ENCODE data around the gene FRMD3.

The FRMD3 gene

DNA sequence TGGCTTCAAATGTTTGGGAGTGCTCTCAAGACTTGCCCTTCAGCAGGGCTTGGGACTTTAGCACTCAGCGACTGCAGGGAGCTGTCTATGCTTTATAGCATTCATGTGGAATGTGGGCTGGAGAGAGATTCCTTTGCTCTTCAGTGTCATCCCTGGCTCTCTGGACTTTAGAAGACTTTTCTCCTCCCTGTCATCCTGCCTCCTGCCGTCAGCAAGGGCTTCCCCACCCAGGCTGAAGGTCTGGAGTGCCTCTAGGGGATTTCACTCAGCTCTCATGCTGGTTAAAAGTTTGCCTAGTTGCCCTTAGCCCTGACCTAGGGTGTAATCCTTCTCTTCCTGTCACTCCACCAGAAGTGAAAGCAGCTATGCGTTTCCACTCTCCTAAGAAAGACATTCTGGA is 210.9 kb downstream of the FRMD3 start:
- no peak for FAIRE-seq

DNA sequence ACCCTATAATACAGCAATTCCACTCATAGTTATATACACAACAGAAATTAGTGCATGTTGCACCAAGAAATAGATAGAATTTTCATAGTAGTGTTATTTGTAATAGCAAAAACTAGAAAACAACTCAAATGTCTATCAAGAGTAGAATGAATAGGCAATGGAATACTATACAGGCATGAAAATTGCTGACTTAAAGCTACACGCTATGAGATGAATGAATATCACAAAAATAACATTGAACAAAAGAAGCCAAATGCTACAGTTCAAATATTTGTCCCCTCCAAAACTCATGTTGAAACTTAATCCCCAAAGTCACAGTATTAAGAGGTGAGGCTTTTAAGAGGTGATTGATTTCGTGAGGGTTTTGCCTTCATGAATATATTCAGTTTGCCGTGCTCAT is 215.1 kb downstream of the FRMD3 start:
- FAIRE-seq, result no peak

DNA sequence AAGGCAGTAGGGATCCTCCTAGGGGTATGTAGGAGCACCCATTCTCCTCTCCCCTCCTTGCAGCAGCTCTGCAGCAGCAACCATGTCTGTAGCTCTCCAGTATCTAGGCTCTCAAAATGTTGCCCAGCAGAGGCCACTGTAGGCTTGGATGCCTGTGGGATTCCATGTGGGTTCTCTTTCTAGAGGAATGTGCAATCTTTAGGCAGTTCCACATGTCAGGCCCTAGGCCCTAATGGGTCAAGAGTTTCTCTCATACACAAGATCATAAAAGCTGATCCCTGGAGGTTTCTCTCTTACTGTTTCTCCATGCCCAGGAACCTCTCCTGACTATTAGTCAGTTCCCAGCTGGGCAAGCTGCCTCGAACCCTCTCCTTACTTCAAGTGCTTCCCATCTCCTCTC is 215.8 kb downstream of the FRMD3 start:
- no peak for FAIRE-seq

DNA sequence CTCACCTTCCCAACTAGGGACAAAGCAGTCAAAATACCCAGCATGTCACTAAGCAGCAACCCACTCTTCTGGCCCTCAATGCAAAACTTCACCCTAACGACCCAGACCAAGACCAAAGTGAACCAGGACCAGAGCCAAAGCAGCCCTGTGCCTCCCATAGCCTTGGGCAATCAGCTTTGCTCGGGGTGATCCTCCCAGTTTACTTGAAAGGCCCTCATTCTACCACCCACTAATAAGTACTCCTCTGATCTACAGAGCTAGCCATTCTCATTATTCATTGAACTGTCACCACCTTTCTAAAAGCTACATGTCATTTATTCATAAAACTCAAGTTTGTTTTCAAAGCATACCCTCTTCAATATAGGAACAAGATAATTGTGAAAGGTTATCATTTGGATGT is 221.0 kb downstream of the FRMD3 start:
- no peak for FAIRE-seq

DNA sequence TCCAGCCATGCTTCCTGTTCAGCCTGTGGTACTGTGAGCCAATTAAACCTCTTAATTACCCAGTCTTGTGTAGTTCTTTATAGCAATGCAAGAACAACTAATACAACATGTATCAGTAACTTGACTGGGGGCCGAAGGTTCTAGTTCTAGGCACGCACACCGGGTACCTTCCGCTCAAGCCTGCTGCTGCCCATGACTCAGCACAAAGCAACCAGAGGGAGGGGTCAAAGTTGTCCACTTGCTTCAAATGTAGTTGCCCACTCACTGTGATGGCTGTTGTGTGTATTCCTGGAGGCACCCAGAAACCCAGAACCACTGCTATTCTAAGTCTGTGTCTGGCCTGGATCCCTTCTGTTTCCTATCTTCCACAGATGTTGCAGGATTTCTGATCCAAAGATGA is 222.6 kb downstream of the FRMD3 start:
- no peak for FAIRE-seq

DNA sequence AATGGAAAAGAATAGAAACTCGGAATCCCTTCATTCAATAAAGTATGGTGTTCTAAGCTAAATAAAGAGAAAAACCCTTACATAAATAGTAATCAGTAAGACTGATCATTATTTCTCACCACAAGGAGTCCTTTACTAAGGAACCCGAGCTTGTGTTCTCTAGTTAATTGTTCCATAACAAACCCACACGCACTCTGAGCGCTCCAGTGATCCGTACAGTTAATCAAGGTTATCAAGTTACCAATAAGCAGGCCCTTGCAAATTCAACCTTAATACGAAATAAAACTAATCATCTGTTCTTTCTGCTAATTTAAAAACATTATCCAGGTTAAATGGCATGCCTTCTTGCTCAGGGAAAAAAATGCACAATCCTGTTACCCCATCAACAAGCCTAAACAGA is 224.4 kb downstream of the FRMD3 start:
- FAIRE-seq, result no peak

DNA sequence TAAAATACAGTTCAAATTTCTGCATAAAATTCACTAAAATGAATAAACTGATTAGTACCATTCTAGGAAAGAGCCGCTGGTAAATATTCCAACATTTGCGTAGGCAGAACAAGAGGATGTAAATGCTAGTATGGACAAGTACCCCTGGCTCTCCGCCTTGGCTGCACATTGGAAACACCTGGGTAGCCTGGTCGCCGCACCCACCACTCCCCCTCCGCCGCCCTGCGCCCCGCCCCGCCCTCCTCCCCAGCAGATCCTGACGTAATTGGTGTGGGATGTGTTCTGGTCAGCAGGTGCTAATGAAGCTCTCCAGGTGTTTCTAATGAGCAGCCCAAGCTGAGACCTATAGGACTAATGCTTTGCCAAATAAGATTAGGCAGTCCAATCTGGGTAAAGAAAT is 225.7 kb downstream of the FRMD3 start:
- no peak for FAIRE-seq

DNA sequence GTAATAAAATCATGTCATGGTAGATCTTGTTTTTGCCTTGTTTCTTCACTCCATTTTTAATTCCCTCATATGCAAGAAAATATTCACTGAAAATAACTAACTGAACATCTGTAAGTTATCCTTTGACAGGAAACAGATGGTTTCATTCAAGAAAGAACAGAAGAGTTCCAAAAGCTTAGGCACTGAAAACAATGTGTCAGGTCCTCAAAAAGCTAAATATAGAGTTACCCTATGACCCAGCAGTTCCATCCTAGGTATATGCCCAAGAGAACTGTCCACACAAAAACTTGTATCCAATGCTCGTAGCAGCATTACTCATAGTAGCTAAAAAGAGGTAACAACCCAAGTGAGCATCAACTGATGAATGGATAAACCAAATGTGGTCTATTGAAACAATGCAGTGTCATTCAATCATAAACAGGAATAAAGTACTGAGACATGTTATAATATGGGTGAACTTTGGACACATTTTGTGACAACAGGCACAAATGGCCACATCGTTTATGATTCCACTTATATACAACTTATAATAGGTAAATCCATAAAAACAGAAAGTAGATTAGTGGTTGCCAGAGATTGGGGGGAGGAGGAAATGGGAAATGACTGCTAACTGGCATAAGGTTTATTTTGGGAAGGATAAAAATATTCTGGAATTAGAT is 231.0 kb downstream of the FRMD3 start:
- FAIRE-seq, result no peak

DNA sequence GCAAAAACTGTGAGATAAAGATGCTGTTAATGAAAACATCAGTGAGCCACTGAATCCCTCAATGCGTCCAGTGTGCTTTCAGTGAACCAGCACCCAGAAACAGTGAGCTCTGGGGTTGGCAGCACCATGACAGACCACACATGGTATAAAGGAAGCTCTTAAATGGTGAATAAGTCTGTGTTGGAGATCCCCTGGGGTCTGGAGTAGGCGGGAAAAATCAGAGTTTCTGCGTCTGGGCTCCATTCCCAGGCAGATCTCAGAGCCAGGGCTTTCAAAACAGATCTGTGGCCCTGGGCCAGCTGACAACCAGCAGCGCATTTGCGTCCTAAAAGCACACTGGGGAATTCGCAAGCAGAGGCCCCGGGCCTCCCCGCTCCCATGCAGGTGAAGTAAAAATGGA is 233.5 kb downstream of the FRMD3 start:
- FAIRE-seq, result no peak

DNA sequence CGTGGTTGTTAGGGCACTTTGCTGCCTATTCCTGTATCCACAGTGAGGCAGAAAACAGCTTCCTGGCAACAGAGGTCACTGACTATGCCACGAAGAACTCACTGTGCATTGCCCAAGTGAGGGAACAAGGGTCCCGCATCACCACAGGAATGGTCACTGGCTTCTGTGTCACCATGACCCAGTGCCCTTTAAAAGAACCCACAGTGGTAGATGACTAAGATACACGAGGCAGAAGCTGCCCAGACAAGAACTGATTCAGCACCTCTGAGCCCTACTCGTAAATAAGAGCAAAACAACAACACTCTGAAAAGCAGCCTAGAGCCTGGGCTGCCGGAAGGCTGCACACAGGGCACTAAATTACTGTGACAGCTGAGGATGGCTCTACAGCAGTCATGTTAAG is 238.6 kb downstream of the FRMD3 start:
- no peak for FAIRE-seq

DNA sequence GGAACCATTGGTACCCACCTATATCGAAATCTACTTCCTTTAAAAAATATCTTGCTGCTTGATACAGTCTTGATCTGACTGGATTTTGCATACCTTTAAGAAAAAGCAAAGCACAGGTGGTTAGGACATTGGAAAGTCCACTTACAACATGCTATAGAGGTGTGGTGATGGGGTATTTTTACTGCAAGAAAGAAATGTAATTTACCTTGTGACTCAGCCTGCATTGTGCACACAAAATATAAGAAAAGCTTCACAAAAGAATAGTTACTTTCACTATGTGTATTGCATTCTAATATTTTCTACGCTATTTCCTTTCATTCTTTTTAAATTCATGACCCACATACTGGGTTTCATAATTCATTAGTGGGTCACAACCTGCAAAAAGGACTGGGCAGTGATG is 239.1 kb downstream of the FRMD3 start:
- no peak for FAIRE-seq

DNA sequence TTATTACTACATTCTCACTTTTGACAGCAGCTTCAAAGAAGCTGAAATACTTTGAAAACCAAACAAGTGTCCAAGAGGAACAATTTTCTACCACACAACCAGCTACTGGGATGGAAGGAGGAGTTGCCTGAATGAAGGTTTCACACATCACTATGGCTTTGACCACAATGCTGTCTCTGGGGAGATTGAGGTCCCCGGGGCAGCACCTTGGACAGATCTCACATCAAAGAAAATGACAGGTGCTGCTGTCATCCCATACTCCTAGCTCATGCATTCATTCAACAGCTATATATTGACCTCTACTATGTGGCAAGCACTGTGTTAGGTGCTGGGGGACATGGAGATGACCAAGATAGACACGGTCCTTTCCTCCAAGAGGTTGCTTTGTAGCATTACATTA is 242.1 kb downstream of the FRMD3 start:
- FAIRE-seq, result no peak

DNA sequence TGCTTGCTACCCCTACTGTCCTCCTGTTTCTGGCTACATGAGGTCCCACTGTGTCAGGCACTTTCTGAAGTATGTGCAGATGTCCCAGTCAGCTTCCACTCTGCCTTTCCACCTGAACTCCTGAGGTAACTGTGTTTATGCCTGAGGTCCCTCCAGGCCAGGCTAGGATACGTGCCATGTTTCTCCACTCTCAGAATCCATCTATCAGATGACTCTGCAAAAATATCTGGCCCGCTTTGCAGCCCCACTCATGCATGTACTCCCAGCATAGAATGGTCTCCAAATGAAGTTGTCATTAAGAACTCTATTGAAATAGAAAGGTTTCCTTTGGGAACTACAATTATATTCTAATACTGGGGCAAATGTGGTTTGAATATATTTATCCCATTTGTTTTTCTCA is 243.4 kb downstream of the FRMD3 start:
- FAIRE-seq, result no peak

DNA sequence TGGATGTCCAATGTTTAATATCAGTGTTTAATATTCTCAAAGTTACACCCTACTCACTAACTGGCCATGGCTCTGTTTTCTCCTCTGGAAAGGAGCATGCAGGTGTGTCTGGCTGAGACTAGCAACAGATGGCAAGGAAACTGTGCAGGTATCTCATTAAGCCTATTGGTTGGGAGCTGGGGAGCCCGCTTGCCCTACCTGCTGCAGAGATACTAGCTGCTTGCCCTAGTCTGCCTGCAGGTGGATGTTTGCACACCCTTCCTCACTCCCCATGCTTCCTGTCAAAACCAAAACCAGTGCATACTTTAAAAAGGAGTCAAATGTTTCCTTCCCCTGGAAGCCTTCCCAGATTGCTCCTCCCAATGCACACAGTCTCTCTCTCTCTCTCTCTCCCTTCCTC is 247.0 kb downstream of the FRMD3 start:
- no peak for FAIRE-seq

DNA sequence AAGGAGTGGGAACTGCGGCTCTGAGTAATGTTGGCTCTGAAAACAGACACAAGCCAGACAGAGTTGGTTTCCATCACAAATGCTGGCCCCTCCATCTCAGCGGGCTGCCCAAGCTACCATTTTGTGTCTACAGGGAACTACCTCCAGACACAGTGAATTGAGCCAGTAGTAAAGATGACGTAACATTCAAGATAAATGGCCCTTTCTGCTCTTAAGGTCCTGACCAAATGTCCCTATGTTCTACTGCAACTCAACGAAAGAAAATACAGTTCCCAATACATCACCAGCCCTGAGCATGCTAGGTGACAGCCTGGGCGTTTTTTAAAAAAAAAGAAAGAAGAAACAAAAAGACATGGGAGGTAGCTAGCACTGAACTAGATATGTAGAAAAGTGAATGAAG is 247.5 kb downstream of the FRMD3 start:
- FAIRE-seq, result no peak

DNA sequence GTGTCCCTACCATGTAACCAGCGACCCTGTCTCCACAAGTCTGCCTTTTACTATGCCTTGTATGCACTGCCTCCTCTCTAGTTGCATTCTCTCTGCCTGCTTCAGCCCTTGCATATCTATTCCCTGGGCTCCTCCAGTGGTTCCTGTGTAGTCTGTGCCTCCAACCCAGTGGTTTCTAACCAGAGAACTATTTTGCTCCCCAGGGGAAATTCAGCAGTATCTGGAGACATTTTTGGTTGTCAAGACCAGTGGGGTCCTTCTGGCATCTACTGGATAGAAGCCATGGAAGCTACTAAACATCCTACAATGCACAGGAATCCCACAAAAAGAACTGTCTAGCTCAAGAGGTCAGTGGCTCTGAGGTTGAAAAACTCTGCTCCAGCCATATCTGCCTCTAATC is 251.2 kb downstream of the FRMD3 start:
- no peak for FAIRE-seq

DNA sequence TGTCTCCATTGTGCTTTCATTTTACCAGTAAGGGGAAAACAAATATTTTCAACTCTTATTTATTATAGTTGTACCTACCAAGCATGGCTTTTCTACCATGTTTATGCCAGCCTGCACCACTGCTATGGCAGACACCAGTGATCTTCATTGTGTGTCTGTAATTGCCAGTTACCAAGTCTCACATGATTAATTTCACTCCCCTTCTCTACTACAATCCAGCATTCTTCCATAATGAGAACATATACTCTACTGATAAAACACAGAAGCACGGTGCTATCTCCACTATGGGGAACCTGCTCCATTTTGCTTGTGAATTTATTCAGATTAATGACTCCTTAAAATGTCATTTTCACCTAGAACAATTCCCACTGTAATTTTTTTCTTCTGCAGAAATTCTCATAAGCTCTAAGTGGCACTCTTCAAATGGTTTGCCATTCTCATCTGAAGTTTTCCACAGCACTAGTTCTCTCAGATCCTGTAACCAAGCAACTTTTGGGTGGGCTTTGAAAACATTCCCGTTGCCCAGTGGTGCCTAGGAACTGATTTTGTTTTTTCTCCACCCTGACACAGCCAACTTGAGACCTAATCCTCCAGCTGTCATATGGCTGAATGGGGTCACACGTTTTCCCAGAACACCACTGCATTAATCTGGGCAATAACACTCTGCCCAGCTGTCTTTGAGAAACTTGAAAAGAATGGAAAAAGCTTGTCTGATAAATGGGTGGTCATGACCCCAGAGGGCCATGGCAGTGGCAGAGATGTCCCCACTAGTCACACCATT is 252.6 kb downstream of the FRMD3 start:
- no peak for FAIRE-seq

DNA sequence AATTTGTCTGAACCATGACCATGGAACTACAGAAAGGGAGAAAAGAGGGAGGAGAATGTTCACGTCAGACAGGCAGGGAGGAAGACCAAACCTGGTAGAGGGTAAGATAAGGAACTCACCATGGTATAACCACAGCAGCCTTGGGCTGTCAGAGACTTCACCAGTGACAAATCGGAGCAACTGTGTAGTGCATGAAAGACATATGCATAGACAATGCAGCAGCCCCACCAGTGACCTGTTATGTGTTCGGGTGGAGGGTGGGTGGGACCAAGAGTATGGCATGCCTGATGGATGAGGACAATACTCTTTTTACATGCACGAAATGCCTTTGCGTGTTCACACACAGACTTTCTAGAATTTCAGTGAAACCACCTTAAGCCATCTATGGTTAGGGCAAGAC is 253.5 kb downstream of the FRMD3 start:
- FAIRE-seq, result no peak

DNA sequence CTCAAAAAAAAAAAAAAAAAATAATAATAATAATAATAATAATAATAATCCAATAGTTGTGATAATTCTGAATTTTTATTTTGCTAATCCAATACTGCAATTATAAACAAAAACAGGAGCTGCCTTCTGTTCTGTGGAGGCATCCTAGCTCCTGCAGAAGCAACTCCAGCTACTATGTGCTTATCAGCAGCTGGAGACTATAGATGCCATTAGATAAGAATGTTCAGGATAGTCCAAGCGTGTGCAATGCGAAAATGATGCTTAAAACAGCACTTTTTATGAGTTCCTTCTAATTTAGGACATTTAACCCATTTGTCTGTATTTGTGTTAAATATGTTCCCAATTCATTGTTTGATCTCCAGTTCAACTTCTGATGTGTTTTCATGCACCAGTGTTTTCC is 254.7 kb downstream of the FRMD3 start:
- FAIRE-seq, result no peak

DNA sequence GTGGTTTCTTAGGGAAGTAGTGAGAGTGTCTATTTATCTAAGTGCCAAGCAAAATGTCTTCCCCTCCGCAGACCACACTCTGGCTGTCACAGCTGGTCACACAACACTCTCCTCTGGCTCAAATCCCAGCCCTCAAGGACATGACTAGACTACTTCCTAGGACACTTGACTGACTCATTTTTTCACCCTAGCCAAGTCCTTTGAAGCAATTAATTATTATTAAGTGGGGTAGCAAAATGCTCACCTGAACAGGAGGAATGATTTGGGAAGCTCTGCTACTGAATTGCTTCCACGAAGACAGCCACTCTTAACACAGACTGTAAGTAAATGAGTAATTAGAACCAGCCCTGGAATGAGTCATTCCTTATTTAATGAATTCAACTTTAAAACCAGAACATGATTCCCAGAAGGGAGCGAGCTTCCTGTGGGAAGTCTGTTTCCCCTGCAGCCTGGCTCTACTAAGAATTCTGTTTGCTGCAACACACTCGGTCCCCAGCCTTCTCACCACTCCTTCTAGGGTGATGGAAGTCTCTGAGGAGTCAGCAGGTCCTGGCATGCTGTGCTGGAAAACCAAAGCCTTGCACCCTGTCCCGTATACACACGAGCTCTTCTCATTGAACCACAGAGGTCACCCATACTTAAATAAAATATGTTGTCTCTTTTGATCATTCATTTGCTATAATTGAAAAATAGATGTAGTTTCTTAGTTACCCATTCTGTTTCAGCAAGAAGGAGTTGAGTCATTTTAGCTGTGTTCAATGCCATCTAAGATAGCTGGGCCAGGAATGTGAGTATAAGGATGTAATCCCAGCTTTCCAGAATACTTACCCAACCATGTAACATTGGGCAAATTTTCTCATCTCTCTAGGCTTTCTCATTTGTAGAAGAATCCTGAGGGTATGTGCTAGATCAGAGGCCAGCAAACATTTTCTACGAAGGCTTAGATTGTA is 256.6 kb downstream of the FRMD3 start:
- peak; percentile 68 for FAIRE-seq

DNA sequence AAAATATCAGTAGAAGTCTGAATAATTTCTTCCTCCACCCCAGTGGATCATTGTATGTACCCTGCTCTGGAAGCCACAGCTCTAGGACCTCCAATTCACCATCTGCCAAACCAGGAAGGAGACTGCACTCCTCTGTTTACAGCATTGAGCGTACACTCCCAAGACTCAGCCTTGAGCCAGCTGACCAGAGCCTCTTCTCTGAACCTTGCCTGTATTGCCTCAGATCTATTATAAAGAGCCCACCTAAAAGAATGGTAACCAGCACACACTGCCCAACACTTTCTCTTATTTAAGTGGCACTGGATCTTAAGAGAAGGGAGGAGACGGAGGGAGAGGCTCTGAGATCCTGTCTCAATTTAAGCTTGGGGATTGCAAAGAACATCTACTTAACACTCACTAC is 257.4 kb downstream of the FRMD3 start:
- FAIRE-seq, result no peak

DNA sequence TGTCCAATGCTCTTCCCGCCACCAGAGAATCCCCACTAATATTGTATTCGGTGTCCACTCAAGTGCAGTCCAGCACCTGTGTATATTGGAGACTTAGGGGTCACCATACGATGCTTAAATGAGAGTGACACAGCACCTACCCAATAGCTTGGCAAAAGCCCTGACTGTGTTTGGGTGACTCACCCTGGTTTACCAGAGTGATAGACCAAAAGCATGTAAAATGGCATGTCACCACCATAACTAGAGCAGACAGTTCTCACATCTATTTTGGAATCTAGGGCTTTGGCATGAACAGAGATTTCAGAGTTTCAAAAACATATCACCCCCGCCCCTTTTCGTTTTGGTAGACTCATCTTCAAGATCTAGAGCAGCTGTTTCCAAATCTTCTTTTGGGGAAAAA is 257.9 kb downstream of the FRMD3 start:
- no peak for FAIRE-seq

DNA sequence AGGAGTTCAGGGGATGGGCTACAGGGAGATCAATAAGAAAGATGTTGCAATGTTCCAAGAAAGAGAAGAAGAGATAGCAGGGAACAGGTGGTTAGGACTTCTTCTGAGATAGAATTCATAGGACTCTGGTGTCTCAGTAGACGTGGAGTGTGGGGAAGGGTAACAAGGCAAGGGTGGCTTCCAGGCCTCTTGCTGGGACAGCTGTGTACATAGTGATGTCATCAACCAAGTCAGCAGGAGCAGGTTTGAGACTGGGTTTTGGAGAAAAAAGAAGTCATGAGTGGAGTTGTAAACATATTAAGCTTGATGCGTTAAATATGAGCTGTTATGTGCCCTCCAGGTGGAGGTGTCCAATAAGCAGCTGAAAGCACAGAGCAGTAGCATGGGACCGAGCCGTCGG is 263.4 kb downstream of the FRMD3 start:
- no peak for FAIRE-seq

DNA sequence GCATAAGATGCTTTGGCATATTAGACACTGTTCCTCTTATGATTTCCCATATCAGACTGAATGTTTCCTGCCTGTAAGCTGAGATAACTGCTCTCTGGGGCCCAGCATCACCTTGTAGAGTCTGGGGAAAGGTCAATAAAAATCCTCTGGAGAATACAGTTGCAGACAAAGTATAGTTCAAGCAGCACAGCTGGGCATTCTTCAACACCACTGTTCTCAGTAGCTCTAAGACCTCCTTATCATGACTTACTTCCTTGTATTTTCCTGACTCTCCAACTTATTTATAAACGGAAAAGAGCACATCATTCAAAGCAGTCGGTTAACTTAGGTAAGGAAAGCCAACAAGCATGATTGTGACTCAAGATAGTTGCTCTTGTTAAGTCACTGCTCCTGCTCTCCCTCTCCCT is 266.5 kb downstream of the FRMD3 start:
- FAIRE-seq, result no peak
